ENCODE data around the gene PER1. TPM values are rescaled to one million over a fixed set of nuclear protein-coding genes. Genes with fewer than 3 reads are reported as not detected.

PER1 gene
- total and polyA plus RNA-seq, 10 of the 15 experiments (the other 5 are each of a cell fraction or from before 2014, with no cell fraction given) = 0.02 to 25.1 (median 5.4) TPM

- no peak for TF ChIP-seq JUNB (IDR thresholded peaks at IDR 0.05)
- no peak for TF ChIP-seq CBX5 (IDR thresholded peaks at IDR 0.05; ENCODE audit: low read depth)
- TF ChIP-seq ZBED1 (IDR thresholded peaks at IDR 0.05; ENCODE audit: borderline replicate concordance) = no peak
- peak; percentile 77; the same call in 1 of the 2 replicates for TF ChIP-seq SMARCA5 (IDR thresholded peaks at IDR 0.05)
- TF ChIP-seq CHD2 (IDR thresholded peaks at IDR 0.05; ENCODE audit: borderline replicate concordance, low read depth, low read length) = no peak
- no peak for TF ChIP-seq EGR1 (IDR thresholded peaks at IDR 0.05; ENCODE audit: borderline replicate concordance in 1 of 2, low read depth in 2 of 2, low read length in 2 of 2)
- no peak for TF ChIP-seq ZNF207 (IDR thresholded peaks at IDR 0.05; ENCODE audit: borderline replicate concordance)
Observed at GRCh38 chr17:8126491-8127066, 25.6 kb downstream of the PER1 start (continued).

GRCh38 chr17:8125947-8126490 lies 26.2 kb downstream of the PER1 start:
- TF ChIP-seq EGR1 (IDR thresholded peaks at IDR 0.05; ENCODE audit: borderline replicate concordance in 1 of 2, low read depth in 2 of 2, low read length in 2 of 2) = no peak
- TF ChIP-seq NBN (IDR thresholded peaks at IDR 0.05) = peak; percentile 55; the same call in 1 of the 2 replicates
- TF ChIP-seq HDAC6 (IDR thresholded peaks at IDR 0.05; ENCODE audit: unreplicated experiment) = no peak
- TF ChIP-seq PAX5 (IDR thresholded peaks at IDR 0.05; ENCODE audit: borderline replicate concordance, low read depth, low read length) = no peak
- 0 out of 4 replicates have a peak, but pooled peaks of 1 of the 2 experiments have one; percentile 21 for TF ChIP-seq SRF (IDR thresholded peaks at IDR 0.05; ENCODE audit: low read depth in 2 of 2, low read length in 2 of 2)
- TF ChIP-seq CHD2 (IDR thresholded peaks at IDR 0.05; ENCODE audit: borderline replicate concordance, low read depth, low read length) = peak; percentile 55
- TF ChIP-seq HDGF (IDR thresholded peaks at IDR 0.05) = peak; percentile 63; the same call in 1 of the 2 replicates
- TF ChIP-seq MXI1 (IDR thresholded peaks at IDR 0.05; ENCODE audit: low read depth, low read length) = no peak
- TF ChIP-seq MLLT1 (IDR thresholded peaks at IDR 0.05) = 0 out of 2 replicates have a peak, but pooled peaks have one; percentile 2
- CTCF ChIA-PET = interaction anchor here (0.7 to 2.2 kb wide), 5 partner anchors 11 to 175 kb away, joined by 3 to 16 read pairs (median 7); no protein-coding TSS in a partner anchor
- H4K20me1 ChIP-seq (ENCODE audit: control insufficient read depth, insufficient read depth) = no peaks in the 10 kb centered on the region
- RAD21 ChIA-PET (ENCODE audit: unreplicated experiment) = interaction anchor here (1.1 to 1.9 kb wide), 3 partner anchors 12 to 58 kb away, joined by 3 to 14 read pairs (median 3); no protein-coding TSS in a partner anchor
- DNase-seq (ENCODE audit: low read depth, low spot score) (no peak), ATAC-seq (peak; percentile 1; the same call in 1 of the 3 replicates), FAIRE-seq (no peak)
- peak overlapping the region; percentile 94 for H3K4me2 ChIP-seq (ENCODE audit: control insufficient read depth, insufficient read depth)
- H3K79me2 ChIP-seq (ENCODE audit: control insufficient read depth, insufficient read depth, low read length) = no peaks in the 10 kb centered on the region
- H3K27ac ChIP-seq (ENCODE audit: control insufficient read depth, insufficient read depth) = peak overlapping the region; percentile 53
- intact Hi-C loops (cut with micrococcal nuclease; ENCODE audit: unreplicated experiment) (loop anchor here (1.0 kb wide), 1 partner anchor 12 kb away; no protein-coding TSS in a partner anchor), in situ Hi-C loops (cut with MboI) (loop anchor here (5.0 kb wide), 1 partner anchor 96 kb away; no protein-coding TSS in a partner anchor)
- H3K36me3 ChIP-seq (ENCODE audit: control insufficient read depth in 2 of 2, insufficient read depth in 2 of 2, low read length in 1 of 2) = no peaks in the 10 kb centered on the region
- H3K9me3 ChIP-seq (replicated peaks; ENCODE audit: control insufficient read depth, insufficient read depth, low read length) = no peaks in the 10 kb centered on the region
- TSS peak; percentile 62 for BruUV-seq (replicated peaks)
- peaks cover 33% of the 10 kb centered on the region for H3K4me1 ChIP-seq (ENCODE audit: control insufficient read depth, insufficient read depth, low read length)
- H2AFZ ChIP-seq (ENCODE audit: control insufficient read depth, low read depth, low read length) = peak overlapping the region; percentile 92
- WGBS (ENCODE audit: insufficient coverage, insufficient replicate concordance, low lambda C conversion rate, missing lambda C conversion rate) = 2% methylated on average over 30 of the region's 35 CpGs
- H3K9ac ChIP-seq (ENCODE audit: control insufficient read depth, insufficient read depth, low read length) = peak overlapping the region; percentile 72
- peak overlapping the region; percentile 99 for H3K4me3 ChIP-seq
- POLR2A ChIA-PET = interaction anchor here (0.8 to 2.4 kb wide), 4 partner anchors 11 to 169 kb away, joined by 3 to 20 read pairs (median 10); partner anchors contain the start of genes PER1 and SLC25A35
- SMC1A ChIA-PET (ENCODE audit: uncharacterized antibody, unreplicated experiment) = interaction anchor here (0.6 to 2.5 kb wide), 7 partner anchors 12 to 740 kb away, joined by 3 to 26 read pairs (median 4); partner anchors contain the start of gene SLC25A35
- H3K27me3 ChIP-seq (replicated peaks in 1 of 2; ENCODE audit: control insufficient read depth in 2 of 2, insufficient read depth in 2 of 2, low read length in 1 of 2) = peaks cover 5 to 9% of the 10 kb centered on the region in 2 experiments
